ENCODE data around the gene PRKACB. TPM values are rescaled to one million over a fixed set of nuclear protein-coding genes. Genes with fewer than 3 reads are reported as not detected.

PRKACB gene
- total and polyA plus RNA-seq, 2 of the 8 experiments (the other 6 are each of a cell fraction or from before 2014, with no cell fraction given) = 7.8 to 31.0 TPM

- no peak for TF ChIP-seq CTCF (IDR thresholded peaks at IDR 0.05; ENCODE audit: control extremely low read depth in 1 of 3, insufficient read depth in 1 of 3, low read depth in 1 of 3, low read length in 3 of 3)
- TF ChIP-seq KDM1A (IDR thresholded peaks at IDR 0.05; ENCODE audit: borderline replicate concordance, low read length) = no peak
- no peak for TF ChIP-seq EZH2 (IDR thresholded peaks at IDR 0.05; ENCODE audit: low read depth, low read length, severe bottlenecking)
These were observed 138.8 kb downstream of the PRKACB start (continued) for GRCh38 chr1:84282780-84283333.

Data from H1 (cell line).